CD1c-positive myeloid dendritic cell (primary cell): ENCODE data around the gene GAPDH.
A peak's percentile ranks its signal among the peaks of the same experiment; 100 is the strongest.

Experiments used
- DNase-seq: peaks from one replicate; pipeline ENCODE4 v3.0.0-alpha.2; 2016; ENCODE audit errors: extremely low spot score

The GAPDH gene

DNA sequence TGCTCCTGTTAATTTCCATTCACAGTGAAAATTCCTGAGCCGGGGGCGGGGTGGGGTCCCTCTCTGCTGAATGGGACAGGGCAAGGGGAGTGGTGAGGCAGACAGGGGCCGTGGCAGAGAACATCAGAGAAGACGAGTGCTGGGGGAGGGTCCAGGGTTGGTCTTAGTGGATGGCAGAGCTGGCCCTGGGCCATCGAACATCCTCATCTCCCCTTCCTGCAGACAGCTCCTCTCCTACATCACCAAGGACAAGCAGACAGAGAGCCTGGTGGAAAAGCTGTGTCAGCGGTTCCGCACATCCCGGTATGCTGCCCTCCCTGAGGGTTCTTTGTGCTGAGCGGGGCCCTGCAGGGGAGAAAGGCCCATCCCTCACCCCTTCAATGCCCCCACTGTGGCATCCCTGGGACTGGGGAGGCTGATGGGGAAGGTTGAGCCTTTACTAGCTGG, 5.0 kb upstream of the GAPDH start:
- DNase-seq: no peak

DNA sequence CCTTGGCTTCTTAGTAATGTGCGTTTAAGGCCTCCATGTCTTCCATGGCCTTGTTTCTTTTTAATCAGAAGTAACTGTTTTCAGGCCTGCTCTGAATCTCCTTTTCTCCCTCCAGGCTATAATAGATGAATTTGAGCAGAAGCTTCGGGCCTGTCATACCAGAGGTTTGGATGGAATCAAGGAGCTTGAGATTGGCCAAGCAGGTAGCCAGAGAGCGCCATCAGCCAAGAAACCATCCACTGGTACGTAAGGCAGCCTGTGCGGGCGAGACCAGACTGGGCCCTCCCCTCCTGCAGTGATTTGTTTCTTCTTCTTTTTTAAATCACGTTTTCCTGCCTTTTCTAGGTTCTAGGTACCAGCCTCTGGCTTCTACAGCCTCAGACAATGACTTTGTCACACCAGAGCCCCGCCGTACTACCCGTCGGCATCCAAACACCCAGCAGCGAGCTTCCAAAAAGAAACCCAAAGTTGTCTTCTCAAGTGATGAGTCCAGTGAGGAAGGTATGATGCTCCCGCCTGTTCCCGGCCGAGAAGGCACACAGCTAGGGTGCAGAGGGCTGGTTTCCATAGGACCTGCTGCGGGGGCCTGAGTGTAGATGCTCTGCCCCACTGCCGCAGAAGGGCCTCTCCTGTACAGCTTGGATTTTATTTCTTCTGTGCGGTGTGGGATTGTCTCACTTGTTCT, 3.6 kb upstream of the GAPDH start:
- DNase-seq: no peak

DNA sequence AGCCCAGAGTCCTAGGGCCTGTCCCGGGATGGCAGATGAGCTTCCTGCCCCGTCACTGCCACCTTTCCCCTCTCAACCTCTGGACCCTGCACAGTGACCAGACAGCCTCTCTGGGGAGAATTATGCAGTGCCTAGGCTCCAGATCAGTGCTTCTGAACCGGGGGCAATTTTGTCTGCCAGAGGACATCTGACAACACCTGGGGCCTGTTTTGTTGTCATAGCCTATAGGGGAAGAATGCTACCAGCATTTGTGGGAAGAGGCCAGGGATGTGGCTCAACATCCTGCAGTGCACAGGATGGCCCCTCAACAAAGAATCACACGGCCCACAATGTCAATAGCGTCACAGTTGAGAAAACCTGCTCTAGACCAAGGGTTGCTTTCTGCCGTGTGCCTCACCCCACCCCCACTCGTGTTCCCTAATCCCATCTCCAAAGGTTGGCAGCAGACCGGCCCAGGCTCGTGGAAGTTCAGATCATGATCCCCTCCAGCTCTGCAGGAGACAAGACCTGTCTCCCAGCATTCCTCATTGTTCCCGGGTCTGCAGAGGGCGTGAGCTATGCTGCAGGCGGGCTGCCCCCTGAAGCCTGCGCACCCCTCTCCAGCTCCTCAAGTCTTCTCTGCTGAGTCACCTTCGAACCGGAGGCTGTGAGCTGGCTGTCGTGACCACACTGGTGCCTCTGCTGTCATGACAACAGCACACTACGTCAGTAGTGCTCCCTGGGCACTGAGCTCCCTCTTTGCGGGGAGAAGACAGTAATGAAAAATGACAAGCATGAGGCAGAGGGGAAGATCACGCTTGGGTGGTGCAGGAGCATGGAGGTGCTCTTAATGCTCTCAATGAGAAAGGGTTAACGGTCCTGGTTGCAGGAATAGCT, 2.0 kb upstream of the GAPDH start:
- DNase-seq: peak; percentile 80

DNA sequence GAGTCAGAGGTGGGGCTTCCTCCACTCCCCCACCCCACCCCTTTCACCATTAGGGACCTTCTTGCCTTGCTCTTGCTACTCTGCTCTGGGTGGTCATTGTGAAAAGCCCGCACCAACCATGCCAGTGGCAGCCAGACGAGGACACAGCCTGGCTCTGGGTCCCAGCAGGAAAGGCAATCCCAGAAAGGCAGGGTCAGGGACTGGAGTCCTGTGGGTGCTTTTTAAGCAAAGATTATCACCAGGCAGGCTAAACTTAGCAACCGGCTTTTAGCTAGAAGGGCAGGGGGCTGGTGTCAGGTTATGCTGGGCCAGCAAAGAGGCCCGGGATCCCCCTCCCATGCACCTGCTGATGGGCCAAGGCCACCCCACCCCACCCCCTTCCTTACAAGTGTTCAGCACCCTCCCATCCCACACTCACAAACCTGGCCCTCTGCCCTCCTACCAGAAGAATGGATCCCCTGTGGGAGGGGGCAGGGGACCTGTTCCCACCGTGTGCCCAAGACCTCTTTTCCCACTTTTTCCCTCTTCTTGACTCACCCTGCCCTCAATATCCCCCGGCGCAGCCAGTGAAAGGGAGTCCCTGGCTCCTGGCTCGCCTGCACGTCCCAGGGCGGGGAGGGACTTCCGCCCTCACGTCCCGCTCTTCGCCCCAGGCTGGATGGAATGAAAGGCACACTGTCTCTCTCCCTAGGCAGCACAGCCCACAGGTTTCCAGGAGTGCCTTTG, 1.2 kb upstream of the GAPDH start:
- DNase-seq: peak; percentile 43

DNA sequence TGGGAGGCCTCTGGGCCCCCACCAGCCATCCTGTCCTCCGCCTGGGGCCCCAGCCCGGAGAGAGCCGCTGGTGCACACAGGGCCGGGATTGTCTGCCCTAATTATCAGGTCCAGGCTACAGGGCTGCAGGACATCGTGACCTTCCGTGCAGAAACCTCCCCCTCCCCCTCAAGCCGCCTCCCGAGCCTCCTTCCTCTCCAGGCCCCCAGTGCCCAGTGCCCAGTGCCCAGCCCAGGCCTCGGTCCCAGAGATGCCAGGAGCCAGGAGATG, 729 bp upstream of the GAPDH start:
- DNase-seq: no peak

DNA sequence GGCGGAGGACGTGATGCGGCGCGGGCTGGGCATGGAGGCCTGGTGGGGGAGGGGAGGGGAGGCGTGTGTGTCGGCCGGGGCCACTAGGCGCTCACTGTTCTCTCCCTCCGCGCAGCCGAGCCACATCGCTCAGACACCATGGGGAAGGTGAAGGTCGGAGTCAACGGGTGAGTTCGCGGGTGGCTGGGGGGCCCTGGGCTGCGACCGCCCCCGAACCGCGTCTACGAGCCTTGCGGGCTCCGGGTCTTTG, 303 bp downstream of the GAPDH start:
- no peak for DNase-seq

DNA sequence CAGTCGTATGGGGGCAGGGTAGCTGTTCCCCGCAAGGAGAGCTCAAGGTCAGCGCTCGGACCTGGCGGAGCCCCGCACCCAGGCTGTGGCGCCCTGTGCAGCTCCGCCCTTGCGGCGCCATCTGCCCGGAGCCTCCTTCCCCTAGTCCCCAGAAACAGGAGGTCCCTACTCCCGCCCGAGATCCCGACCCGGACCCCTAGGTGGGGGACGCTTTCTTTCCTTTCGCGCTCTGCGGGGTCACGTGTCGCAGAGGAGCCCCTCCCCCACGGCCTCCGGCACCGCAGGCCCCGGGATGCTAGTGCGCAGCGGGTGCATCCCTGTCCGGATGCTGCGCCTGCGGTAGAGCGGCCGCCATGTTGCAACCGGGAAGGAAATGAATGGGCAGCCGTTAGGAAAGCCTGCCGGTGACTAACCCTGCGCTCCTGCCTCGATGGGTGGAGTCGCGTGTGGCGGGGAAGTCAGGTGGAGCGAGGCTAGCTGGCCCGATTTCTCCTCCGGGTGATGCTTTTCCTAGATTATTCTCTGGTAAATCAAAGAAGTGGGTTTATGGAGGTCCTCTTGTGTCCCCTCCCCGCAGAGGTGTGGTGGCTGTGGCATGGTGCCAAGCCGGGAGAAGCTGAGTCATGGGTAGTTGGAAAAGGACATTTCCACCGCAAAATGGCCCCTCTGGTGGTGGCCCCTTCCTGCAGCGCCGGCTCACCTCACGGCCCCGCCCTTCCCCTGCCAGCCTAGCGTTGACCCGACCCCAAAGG, 804 bp downstream of the GAPDH start:
- peak; percentile 91 for DNase-seq

DNA sequence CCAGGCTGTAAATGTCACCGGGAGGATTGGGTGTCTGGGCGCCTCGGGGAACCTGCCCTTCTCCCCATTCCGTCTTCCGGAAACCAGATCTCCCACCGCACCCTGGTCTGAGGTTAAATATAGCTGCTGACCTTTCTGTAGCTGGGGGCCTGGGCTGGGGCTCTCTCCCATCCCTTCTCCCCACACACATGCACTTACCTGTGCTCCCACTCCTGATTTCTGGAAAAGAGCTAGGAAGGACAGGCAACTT, 1.3 kb downstream of the GAPDH start:
- DNase-seq: no peak

DNA sequence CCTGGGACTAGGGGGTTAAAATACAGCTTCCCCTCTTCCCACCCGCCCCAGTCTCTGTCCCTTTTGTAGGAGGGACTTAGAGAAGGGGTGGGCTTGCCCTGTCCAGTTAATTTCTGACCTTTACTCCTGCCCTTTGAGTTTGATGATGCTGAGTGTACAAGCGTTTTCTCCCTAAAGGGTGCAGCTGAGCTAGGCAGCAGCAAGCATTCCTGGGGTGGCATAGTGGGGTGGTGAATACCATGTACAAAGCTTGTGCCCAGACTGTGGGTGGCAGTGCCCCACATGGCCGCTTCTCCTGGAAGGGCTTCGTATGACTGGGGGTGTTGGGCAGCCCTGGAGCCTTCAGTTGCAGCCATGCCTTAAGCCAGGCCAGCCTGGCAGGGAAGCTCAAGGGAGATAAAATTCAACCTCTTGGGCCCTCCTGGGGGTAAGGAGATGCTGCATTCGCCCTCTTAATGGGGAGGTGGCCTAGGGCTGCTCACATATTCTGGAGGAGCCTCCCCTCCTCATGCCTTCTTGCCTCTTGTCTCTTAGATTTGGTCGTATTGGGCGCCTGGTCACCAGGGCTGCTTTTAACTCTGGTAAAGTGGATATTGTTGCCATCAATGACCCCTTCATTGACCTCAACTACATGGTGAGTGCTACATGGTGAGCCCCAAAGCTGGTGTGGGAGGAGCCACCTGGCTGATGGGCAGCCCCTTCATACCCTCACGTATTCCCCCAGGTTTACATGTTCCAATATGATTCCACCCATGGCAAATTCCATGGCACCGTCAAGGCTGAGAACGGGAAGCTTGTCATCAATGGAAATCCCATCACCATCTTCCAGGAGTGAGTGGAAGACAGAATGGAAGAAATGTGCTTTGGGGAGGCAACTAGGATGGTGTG, 1.9 kb downstream of the GAPDH start:
- DNase-seq: no peak

DNA sequence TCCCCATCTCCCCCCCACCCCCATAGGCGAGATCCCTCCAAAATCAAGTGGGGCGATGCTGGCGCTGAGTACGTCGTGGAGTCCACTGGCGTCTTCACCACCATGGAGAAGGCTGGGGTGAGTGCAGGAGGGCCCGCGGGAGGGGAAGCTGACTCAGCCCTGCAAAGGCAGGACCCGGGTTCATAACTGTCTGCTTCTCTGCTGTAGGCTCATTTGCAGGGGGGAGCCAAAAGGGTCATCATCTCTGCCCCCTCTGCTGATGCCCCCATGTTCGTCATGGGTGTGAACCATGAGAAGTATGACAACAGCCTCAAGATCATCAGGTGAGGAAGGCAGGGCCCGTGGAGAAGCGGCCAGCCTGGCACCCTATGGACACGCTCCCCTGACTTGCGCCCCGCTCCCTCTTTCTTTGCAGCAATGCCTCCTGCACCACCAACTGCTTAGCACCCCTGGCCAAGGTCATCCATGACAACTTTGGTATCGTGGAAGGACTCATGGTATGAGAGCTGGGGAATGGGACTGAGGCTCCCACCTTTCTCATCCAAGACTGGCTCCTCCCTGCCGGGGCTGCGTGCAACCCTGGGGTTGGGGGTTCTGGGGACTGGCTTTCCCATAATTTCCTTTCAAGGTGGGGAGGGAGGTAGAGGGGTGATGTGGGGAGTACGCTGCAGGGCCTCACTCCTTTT, 2.7 kb downstream of the GAPDH start:
- no peak for DNase-seq

DNA sequence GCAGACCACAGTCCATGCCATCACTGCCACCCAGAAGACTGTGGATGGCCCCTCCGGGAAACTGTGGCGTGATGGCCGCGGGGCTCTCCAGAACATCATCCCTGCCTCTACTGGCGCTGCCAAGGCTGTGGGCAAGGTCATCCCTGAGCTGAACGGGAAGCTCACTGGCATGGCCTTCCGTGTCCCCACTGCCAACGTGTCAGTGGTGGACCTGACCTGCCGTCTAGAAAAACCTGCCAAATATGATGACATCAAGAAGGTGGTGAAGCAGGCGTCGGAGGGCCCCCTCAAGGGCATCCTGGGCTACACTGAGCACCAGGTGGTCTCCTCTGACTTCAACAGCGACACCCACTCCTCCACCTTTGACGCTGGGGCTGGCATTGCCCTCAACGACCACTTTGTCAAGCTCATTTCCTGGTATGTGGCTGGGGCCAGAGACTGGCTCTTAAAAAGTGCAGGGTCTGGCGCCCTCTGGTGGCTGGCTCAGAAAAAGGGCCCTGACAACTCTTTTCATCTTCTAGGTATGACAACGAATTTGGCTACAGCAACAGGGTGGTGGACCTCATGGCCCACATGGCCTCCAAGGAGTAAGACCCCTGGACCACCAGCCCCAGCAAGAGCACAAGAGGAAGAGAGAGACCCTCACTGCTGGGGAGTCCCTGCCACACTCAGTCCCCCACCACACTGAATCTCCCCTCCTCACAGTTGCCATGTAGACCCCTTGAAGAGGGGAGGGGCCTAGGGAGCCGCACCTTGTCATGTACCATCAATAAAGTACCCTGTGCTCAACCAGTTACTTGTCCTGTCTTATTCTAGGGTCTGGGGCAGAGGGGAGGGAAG, 3.5 kb downstream of the GAPDH start:
- peak; percentile 85 for DNase-seq

DNA sequence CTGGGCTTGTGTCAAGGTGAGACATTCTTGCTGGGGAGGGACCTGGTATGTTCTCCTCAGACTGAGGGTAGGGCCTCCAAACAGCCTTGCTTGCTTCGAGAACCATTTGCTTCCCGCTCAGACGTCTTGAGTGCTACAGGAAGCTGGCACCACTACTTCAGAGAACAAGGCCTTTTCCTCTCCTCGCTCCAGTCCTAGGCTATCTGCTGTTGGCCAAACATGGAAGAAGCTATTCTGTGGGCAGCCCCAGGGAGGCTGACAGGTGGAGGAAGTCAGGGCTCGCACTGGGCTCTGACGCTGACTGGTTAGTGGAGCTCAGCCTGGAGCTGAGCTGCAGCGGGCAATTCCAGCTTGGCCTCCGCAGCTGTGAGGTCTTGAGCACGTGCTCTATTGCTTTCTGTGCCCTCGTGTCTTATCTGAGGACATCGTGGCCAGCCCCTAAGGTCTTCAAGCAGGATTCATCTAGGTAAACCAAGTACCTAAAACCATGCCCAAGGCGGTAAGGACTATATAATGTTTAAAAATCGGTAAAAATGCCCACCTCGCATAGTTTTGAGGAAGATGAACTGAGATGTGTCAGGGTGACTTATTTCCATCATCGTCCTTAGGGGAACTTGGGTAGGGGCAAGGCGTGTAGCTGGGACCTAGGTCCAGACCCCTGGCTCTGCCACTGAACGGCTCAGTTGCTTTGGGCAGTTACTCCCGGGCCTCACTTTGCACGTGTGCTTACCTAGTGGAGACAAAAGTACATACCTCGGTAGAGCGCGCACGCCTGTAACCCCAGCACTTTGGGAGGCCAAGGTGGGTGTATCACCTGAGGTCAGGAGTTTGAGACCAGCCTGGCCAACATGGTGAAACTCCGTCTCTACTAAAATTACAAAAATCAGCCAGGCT, 4.3 kb downstream of the GAPDH start:
- no peak for DNase-seq

DNA sequence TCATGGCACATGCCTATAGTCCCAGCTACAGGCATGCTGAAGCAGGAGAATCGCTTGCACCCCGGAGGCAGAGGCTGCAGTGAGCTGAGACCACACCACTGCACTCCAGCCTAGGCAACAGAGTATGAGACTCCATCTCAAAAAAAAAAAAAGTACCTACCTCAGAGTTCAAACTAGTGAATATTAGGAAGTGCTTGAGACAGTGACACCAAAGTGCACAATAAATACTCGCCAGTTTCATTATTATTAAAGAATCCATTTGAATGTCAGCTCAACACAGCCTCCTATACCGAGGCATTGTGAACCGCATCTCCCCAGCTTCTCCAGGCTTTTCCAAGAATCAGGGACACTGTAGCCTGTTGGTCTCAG, 5.0 kb downstream of the GAPDH start:
- no peak for DNase-seq

DNA sequence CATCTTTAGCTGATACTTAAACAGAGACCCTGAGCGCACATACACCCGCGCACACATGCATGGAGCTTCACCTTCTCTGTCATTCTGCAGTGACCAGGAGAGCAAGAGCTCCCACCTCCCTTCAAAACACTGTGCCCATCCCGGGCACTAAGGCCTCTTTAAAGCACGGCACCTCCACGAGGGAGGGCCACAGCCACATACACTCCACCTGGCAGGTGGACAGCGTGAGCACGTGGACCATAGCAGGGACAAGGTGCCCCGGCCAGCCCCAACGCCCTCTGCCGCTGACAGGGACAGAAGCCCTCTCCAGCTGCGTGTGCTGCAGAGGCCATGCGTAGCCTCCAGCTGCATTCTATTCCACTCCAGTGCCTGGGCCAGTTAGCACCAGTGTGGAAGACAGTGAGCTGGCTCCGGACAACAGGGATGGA, 5.4 kb downstream of the GAPDH start:
- DNase-seq: no peak

DNA sequence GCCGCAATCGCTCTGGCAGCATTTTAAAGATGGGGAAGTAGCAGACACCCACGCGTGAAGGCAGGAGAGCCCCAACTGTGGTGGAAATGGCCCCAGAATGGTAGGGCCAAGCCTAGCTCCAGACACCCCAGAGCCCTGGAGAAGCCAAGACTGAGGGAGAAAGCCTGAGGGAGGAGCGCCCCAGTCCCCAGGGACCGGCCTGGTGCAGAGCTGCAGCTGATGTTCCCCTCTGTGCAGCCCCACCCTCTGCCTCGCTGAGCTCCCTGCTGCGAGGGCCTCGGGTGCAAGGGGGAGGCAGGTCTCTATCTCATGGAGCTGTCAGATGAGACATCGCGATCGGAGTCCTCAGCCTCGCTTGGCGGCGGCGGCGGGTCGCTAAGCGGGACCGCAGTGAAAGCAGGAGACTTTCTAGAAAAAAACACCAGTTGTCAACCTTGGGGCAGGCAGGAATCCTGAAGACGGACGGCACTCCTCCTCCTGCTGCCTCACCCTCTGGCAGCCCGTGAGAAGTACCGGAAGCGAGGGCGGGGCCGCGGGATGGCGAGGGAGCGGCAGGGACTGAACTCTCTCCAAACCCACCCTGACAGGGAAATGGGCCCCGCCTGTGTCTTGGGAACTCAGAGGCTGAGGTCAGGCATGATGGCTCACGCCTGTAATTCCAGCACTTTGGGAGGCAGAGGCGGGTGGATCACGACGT, 6.0 kb downstream of the GAPDH start:
- DNase-seq: peak; percentile 74

DNA sequence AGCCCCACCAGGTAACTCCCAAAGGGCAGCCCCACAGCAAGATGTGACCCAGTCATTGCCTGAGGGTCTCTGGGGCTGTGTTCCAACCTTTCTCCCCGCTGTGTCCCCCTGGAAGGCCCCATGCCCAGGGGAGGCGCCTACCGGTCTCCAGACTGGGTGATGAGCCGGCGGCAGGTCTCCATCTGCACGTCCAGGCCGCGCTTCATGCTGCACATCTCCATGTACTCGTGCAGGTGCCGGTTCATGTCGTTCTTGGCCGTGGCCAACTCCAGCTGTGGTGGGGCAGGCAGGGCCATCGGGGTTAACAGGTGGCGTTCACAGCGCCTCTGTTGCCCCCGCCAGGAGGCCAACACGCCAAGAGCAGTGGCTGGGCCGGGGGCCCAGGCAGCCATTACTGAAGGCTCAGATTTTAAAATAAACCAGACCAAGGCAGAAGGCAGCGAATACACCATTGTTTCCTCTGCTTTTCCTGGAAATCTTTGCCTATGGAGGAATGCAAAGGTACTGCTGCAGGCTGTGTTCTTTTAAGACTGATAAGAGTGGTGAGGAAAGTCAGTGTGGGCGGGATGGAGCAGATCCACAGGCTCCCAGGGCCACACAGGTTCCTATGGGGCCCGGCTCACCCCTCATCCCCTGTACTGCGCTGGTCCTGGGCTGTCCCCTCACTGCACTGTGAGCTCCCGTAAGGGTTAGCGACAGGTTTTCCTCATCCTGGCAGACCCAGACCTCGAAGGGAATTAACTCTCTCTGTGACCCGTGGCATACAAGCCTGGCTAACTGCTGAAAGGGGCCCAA, 7.3 kb downstream of the GAPDH start:
- DNase-seq: no peak

DNA sequence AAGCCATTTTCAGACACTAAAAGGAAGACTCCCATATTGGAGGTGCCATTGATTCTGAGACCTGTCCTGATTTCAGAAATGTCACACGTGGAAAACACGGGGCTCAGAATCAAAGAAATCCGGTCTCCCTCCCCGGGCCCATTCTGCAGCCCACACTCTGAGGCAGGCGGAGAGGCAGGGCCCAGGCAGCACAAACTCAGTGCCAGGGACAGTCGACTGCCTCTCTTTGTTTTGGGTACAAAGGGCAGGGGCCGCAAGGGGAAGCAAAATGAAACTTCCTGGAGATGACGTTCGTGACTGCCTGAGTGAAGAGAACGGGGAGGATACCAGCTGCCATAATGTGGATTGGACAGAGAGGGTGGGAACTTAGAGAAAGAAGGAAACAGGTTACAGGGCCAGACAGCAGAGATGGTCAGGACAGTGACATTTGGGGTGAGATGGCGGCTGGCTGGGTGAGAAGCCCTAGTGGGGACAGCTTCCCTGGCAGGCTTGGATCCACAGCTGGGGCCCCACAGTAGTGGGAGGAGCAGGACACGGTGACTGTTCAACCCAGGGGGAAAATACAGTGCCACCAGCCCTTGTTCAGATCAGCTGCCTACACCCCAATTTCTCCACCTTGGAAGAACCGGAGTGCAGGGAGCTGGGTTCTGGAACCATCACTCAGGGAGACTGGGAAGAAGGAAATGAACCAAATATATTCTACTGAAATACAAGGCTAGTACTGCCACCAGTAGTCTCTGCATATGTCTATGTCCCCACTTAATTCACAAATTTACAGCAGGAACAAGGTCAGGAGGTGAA, 8.1 kb downstream of the GAPDH start:
- peak; percentile 35 for DNase-seq
